HL-60 (cell line): ENCODE results near the gene SPSB4.

Experiments
- CTCF ChIP-seq: IDR thresholded peaks from one replicate; pipeline ENCODE4 v1.5.1; 2011; ENCODE audit warnings: low read length, control low read depth, inconsistent platforms; ENCODE audit not compliant: insufficient read depth
- POLR2AphosphoS5 ChIP-seq: IDR thresholded peaks from 2 replicates; pipeline ENCODE4 v1.6.1; 2012; ENCODE audit warnings: low read depth
- TF ChIP-seq, protein P1 (sequence below): IDR thresholded peaks from 2 replicates; pipeline ENCODE4 v1.6.1; 2012; ENCODE audit warnings: low read depth; ENCODE audit not compliant: insufficient replicate concordance

- no peak for TF ChIP-seq CTCF
- TF ChIP-seq, protein P1, sequence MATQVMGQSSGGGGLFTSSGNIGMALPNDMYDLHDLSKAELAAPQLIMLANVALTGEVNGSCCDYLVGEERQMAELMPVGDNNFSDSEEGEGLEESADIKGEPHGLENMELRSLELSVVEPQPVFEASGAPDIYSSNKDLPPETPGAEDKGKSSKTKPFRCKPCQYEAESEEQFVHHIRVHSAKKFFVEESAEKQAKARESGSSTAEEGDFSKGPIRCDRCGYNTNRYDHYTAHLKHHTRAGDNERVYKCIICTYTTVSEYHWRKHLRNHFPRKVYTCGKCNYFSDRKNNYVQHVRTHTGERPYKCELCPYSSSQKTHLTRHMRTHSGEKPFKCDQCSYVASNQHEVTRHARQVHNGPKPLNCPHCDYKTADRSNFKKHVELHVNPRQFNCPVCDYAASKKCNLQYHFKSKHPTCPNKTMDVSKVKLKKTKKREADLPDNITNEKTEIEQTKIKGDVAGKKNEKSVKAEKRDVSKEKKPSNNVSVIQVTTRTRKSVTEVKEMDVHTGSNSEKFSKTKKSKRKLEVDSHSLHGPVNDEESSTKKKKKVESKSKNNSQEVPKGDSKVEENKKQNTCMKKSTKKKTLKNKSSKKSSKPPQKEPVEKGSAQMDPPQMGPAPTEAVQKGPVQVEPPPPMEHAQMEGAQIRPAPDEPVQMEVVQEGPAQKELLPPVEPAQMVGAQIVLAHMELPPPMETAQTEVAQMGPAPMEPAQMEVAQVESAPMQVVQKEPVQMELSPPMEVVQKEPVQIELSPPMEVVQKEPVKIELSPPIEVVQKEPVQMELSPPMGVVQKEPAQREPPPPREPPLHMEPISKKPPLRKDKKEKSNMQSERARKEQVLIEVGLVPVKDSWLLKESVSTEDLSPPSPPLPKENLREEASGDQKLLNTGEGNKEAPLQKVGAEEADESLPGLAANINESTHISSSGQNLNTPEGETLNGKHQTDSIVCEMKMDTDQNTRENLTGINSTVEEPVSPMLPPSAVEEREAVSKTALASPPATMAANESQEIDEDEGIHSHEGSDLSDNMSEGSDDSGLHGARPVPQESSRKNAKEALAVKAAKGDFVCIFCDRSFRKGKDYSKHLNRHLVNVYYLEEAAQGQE: no peak
- no peak for TF ChIP-seq POLR2AphosphoS5
These were observed 51.2 kb downstream of the SPSB4 start for GRCh38 chr3:141102372-141102771.
